GM21576 (cell line): ENCODE results near the gene EPHB2.

ENCODE experiments used
- ATAC-seq: cut with Tn5 transposase; IDR thresholded peaks from one replicate; pipeline ENCODE4 v1.9.1; 2021; ENCODE audit warnings: mild to moderate bottlenecking, moderate library complexity; ENCODE audit not compliant: unreplicated experiment

EPHB2 gene

DNA sequence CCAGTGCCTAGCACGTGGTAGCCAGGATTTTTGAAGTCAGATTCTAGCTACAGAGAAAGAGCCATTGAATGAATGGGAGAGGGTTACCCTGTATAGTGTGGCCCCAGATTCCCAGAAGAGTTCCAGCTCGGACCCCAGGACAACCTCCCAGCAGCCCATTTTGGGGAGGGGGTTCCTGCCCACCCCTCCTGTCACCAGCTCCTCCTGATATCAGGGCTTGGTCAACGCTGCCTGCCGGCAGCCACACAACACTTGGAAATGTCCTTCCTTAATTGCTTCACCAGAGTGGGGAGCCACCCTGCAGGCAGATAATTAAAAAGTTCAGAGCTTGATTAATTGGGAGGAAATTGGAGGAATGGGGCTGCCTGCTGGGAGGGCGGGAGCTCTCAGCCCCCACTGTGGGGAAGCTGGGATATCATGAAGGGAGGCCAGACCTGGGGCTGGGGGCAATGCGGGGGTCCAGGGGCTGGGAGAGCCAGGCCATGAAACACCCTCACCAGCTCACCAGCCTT is 141.6 kb downstream of the EPHB2 start:
- ATAC-seq = no peak

DNA sequence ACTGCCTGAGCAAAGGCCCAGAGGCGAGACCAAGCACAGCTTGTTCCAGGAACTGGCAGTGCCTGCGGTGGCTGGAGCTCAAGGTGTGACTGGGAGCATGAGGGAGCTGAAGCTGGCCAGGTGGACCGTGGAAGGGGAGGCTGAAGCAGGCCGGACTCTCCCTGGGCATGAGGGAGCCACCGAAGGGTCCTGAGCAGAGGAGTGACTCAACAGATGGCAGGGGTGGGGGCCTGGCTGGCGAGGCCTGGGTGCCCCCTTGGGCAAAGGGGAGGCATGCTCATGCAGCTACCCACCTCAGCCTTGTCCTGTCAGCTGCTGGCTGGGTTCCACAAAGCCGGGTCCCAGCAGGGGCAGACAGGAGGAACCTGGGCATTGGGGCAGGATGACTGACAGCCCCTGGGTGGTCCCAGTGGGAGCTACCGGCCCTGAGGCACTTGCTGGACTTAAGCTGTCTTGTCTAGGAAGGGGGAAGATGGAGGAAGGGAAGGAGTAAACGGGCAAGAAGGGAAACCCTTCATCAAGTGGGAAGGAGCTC is 143.1 kb downstream of the EPHB2 start:
- no peak for ATAC-seq

DNA sequence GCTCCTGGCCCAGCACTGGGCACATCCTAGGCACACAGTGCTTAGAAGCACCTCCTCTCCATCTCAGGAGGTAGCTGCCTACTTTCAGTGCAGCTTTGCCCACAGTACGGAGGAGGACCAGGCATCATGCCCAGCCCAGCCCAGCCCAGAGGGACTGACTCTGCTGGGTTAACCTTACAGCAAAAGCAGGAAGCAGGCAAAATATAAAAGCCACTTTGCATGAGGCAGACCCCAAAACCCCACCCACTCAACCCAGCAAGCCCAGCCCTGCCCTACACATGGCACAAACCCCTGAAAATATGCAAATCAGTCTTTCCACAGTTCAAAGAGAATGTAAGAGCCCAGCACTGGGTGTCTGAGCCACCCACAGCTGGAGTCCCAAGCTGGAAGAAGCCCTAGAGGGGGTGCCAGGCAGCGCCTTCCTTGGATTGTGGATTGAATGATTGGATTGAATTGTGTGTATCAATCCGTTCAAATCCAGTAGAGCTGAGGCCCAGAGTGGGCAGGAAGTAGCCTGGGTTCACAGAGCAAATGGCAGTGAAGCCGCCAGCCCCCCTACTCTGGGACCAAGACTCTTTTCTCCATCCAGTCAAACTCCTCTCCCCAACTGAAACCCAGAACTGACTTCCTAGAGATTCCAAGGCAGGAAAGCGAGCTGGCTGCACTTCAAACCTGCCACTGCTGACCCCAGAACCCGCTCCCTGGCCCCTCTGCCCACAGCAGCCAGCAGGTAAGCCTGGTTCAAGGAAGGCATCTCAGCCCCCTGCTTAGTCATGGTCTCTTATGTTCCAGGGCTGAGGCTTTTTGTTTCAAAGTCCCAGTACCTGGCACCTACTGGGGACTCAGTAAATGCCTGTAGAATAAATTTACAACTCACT is 144.3 kb downstream of the EPHB2 start:
- ATAC-seq = peak; percentile 58

DNA sequence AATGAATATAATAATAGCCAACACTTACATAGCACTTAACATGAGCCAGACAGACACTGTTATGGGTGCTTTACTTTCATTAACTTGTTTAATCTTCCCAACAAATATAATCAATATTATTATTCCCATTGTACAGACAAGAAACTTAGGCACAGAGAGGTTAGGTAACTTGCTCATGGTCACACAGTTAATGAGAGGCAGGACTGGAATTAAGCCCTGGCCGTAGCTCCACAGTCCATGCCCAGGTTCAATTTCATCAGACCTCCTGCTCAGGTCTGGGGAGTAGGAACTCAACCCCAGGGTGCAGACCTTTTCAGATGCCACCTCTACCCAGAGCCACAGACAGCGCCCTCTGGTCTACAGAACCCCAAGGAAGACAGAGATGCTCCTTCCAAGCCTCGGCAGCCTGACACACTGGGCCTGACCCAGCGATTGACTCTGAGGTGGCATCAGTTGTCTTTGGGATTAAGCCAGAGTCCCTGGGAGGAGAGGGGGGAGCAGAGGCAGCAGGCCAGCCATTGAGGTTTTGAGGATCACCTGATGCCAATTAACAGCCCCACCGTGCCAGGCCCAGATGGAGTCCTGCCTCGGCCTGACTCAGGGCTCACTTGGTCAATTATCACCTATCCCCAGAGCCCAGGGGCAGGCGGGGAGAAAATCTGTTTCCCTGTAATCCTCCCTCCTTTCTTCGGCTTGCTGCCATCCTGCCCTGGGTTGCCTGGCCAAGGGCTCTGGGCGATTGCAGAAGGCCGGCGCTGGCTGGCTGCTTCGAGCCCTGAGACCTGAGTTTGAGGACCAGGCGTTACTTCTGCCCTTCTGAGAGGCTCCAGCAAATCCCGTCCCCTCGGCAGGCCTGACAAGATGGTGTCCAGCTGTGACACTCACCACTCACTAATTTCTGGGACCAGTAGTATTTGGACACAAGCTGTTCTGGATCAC is 145.3 kb downstream of the EPHB2 start:
- ATAC-seq = no peak

DNA sequence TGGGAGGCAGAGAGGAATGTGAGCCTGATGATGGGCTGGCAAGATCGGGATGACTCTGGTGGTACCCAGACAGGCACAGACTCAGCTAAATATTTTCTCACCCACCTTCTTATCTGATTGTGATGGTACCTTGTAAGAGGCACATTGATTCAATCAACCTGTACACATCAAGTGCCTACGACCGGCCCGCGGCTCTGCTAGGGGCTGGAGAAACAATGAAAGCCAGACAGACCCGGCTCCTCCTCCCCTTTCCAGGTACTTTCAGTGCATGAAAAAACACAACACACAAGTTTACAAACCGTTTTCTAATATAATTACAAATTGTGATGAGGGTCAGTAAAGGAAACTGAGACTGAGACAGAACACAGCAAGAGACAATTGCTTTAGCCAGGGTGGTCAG is 147.0 kb downstream of the EPHB2 start:
- ATAC-seq = no peak

DNA sequence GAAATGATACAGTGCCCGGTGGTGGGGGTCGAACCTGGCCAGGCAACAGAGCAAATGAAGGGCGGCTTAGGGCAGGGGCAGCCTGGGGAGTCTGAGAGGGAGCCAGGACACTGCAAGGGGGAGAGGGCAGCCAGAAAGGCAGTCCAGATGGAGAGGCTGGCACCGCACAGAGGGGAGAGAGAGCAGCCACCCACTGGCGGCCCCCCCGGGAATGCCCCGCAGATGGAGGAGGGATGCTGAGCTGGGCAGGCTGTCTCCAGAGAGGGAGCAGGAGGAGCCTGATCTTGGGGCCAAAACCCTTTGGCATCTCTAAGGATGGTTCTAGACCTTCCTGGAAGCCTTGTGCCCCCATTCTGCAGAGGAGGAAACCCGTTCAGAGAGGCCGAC is 149.8 kb downstream of the EPHB2 start:
- ATAC-seq = no peak

DNA sequence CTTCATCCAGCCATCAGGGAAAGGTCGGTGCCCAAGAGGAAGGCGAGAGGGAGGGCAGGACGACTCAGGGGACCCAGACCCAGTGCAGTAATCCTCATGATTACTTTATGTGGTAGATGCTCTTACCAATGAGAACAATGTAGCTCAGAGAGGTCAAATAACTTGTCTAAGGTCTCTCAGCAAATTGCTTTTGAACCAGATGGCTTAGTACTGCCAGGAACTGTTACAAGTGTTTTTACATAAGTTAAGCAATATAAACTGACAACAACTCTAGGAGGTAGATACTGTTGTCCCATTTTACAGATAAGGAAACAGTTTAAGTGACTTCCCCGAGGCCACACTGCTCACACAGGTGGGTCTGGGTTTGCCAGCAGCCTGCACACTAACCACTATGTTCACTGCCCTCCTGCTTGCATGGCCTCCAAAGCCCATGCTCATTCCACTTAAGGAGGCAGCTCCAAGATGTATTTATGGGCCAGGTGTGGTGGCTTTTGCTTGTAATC is 150.3 kb downstream of the EPHB2 start:
- no peak for ATAC-seq

DNA sequence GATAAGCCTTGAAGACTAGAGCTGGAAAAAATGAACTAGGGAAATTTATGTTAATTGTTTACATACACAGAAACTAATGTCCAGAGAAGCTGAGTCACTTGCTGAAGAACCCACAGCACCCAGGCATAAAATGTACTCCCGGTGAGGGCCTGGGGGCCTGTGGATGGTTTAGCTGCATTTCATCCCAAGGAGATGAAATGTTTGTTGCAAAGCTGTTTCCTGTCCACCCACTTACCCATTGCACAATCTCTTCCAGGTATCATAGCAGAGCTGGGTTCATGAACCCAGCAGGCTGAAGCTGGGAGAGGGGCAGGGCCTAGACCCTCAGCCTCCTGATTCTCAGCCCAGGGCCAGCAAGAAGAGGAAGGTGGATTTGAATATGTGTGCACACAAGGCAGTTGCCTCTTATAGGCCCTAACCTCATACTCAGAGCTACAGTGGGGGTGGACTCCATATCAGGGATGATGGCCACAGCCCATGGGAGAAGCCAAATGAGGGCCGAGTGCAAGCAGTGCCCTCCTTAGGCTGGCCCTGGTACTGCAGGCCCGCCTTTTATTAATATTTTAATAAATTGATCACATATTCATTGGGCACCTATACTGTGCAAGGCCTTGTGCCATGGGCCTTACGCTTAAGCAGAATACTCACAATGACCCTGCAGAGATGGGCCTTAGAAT is 151.3 kb downstream of the EPHB2 start:
- ATAC-seq = no peak

DNA sequence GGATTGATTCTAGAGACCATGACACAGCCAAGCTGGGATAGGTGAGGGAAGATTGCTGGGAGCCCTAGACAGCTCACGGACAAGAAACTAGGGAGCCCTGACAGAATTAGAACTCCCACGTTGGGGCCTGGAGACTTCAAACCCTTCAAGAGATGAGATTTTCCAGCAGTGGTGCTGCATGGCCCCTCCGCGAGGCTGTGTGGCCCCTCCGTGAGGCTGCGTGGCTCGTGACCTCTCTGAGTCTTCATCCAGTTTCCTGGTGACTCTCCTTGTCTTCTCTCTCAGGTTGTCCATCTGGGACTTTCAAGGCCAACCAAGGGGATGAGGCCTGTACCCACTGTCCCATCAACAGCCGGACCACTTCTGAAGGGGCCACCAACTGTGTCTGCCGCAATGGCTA is 152.1 kb downstream of the EPHB2 start:
- no peak for ATAC-seq

DNA sequence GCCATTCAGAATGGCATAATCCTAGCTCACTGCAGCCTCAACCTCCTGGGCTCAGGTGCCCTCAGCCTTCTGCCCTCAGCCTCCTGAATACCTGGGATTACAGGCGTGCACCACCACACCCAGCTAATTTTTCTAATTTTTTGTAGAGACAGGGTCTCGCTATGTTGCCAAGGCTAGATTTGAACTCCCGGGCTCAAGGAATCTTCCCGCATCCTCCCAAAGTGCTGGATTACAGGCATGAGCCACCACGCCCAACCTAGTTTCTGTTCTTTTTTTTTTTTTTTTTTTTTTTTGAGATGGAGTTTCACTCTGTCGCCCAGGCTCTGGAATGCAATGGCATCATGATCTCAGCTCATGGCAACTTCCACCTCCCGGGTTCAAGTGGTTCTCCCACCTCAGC is 153.1 kb downstream of the EPHB2 start:
- no peak for ATAC-seq

DNA sequence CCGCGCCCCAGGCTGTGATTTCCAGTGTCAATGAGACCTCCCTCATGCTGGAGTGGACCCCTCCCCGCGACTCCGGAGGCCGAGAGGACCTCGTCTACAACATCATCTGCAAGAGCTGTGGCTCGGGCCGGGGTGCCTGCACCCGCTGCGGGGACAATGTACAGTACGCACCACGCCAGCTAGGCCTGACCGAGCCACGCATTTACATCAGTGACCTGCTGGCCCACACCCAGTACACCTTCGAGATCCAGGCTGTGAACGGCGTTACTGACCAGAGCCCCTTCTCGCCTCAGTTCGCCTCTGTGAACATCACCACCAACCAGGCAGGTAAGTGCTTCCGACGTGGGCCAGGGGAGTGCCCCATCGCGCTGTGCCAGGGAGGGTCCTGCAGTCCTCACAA is 154.2 kb downstream of the EPHB2 start:
- ATAC-seq = no peak

DNA sequence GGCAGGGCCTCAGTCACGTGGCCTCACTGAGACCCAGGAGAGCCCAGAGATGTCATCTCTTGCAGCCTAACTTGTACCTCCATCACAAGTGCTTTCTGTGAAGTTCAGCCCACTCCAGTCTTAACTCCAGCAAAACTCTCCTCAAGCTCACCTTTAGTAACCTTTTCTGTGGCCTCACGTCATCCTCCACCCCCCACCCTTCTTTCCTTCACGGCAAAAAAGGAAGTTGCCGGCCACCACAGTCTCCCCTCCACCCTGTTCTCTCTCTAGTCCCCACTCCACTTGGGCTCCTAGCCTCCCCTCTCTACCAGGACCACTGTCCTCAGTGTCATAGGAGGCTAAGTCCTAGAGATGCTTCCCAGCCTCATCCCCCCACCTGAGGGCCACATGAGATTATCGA is 155.1 kb downstream of the EPHB2 start:
- ATAC-seq = no peak

DNA sequence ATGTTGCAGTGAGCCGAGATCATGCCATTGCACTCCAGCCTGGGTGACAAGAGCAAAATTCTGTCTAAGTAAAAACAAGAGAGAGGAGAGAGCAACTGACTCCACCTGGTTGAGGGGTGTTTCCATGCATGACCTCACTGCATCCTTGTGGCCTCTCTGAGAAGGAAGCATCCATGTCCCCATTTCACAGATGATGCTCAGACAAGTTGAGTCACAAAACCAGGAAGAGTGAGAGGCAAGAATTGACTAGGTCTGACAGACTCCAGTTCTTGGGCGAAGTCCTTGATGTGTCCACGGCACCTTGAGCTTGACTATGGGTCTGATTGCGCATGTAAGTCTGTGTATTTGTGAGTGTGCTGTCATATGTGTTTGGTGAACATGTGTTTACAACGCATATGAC is 156.2 kb downstream of the EPHB2 start:
- ATAC-seq = no peak

DNA sequence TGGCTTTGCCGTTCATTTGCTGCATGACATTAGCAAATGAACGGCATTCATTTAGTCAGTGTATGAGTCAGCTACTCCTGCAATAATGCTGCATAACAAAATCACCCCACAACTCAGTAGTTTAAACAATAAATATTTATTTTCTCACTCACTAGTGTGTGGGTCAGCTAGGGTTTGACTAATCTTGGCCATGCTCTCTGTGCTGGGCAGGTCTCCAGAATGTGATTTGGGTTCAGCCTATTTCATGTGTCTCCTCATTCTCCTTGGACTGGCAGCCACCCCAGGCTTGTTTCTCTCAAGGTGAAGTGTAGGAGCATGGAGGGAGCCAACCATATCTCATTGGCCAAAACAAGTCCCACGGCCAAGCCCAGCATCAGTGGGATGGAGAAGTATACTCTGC is 157.7 kb downstream of the EPHB2 start:
- ATAC-seq = no peak

DNA sequence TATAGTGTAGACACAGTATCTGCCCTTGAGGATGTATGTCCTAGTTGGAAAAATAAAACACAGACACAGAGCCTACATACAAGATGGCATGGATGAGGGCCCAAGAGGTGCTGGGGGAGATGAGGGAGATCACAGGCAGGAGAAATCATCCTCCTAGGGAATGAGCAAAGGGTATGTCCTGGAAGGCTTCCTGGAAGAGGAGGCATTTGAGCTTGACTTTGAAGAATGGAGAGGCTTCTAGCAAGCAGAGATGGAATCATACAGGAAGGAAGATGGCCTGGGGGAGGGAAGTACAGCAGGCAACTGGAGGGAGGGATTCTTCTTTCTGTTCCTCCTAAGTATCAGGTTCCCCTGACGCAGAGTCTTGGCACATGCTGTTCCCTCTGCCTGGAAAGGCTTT is 158.7 kb downstream of the EPHB2 start:
- no peak for ATAC-seq

DNA sequence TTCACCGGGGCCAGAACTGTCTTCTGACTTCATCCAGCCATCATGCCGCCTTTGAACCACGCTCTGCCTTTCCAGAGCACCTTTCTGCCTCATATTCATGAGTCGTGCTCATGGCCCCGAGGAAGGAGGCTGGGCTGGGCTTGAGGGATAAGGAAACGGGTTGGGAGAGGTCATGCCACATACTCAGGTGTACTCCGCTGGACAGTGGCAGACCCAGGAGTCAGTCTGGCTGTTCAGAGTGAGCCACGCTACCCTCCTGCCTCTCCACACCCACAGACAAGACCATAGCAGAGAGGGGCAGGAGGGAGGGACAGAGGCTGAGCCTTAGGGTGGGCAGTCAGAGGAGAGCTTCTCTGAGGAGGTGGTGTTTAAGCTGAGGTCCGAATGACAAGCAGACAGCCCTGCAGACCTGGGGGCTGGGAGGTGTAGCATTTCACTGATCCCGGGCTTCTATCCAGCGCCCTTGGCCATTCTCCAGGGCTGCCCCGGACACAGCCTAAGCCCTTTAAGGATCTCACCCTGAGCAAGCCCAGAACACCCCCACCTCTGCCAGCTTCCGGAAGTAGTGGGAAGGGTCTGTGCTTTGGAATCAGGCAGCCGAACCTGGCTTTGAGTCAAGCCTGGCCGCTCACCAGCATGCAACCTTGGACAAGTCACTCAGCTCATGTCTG is 159.7 kb downstream of the EPHB2 start:
- no peak for ATAC-seq

DNA sequence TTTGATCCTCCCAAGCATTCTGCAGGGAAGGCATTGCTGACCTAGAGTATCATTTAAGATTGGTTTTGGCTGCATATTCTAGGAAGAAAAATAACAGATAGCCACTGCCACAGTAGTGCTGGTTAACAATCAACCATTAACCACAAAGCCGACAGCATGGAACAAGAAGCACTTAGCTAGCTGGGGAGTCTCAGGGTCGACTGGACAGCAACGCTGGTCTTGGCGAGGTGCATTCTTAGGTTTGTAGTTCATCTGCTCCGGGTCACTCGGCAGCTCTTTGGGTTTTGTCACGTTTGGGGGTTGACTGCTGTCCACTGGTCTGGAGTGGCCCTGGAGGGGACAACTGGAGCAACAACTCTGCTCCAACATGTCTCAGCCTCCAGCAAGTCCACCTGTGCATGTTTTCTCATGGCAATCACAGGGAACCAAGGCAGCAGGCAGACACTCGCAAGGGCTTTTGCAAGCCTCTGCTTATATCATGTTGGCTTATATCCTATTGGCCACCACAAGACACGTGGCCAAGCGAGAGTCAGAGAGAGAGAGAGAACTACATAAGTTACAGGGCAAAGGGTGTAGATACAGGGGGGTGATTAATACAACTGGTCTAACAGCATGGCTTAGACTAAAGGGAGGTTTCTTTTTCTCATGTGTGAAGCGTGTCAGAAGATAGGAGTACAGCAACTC is 162.5 kb downstream of the EPHB2 start:
- ATAC-seq = no peak

DNA sequence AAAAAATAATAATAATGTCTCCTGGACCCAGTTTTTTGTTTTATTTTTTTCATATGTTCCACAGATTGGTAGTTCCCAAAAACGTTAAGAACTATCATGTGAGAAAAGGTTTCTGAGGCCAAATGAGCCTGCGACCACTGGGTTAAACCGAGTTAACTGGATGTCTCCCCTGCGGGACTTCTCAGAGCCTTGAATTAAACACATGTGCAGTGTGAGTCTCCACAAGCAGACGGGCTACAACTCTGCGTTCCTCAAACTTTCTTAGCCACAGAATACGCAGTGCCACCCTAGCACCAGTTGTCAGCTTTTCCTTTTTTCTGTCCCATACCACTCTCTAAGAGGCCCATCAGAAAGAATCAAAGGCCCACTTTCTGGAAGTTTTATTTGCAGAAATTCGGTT is 164.1 kb downstream of the EPHB2 start:
- ATAC-seq = no peak

DNA sequence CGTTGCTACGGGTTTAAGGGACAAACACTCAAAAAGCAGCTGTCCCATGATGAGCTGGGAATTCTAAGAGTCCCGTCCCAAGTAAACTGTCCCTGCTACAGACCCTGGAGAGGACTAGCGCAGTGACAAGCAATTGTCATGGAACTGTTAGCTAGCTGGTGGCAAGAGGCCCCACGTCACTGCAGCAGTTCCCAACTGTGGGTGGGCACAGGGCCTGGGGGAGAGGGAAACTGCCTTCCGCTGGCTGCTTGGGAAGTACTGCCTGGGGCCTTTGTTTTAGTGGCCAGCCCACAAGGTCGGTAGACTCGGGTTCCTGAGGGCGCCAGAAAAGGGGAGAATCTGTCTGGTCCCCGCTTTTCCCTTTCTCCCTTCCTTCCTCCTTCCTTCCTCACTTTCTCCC is 164.6 kb downstream of the EPHB2 start:
- no peak for ATAC-seq

DNA sequence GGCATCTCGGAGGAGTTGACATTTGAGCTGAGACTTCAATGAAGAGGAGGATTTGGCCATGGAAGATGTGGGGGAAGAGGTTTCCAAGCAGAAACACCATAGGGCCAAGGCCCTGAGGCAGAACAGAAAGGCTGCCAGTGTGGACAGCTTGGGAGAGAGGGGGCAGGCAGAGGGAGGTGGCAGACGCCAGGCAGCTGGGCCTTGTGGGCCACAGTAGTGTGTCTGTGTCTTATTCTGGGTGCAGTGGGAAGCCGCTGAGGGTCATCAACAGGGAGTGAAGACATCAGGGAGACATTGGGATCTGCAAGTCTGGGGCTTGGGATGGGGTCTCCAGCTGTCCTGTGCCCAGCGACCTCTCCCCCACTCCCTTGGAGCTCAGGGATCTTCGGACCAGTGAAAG is 165.2 kb downstream of the EPHB2 start:
- no peak for ATAC-seq
